PFSK-1 (cell line): Measurements from ENCODE around the gene CMC1.

Experiments
- FOXP2 ChIP-seq: optimal IDR thresholded peaks from 2 replicates; pipeline ENCODE3; 2011; ENCODE audit warnings: borderline replicate concordance, control low read depth, inconsistent platforms; ENCODE audit not compliant: insufficient read depth; ENCODE audit errors: extremely low read length, extremely low read depth
- POLR2AphosphoS5 ChIP-seq: IDR thresholded peaks from 2 replicates; pipeline ENCODE4 v1.6.1; 2012; ENCODE audit warnings: low read depth, mild to moderate bottlenecking, control low read depth, low read length, moderate library complexity
- REST ChIP-seq, 2 experiments: IDR thresholded peaks; 2 replicates each; pipeline versions ENCODE4 v1.6.1 to v1.8.0; 2011 to 2012; ENCODE audit warnings: low read depth in 2 of 2, low read length in 2 of 2, control low read depth in 1 of 2, inconsistent platforms in 1 of 2, mild to moderate bottlenecking in 1 of 2, moderate library complexity in 1 of 2; ENCODE audit not compliant: insufficient read depth in 1 of 2
- SIN3A ChIP-seq: IDR thresholded peaks from 2 replicates; pipeline ENCODE4 v1.6.1; 2012; ENCODE audit warnings: mild to moderate bottlenecking, low read length, moderate library complexity, borderline replicate concordance; ENCODE audit not compliant: insufficient read depth
- TAF1 ChIP-seq: IDR thresholded peaks from 2 replicates; pipeline ENCODE4 v1.6.1; 2012; ENCODE audit warnings: low read length, control low read depth, borderline replicate concordance; ENCODE audit not compliant: insufficient read depth

CMC1 gene

GRCh38 chr3:28228623-28229022 lies 12.8 kb upstream of the CMC1 start:
- no peak for TF ChIP-seq TAF1
- TF ChIP-seq REST (IDR thresholded peaks at IDR 0.05; ENCODE audit: insufficient read depth in 1 of 2, low read depth in 2 of 2, low read length in 2 of 2): no peak
- no peak for TF ChIP-seq SIN3A
- TF ChIP-seq FOXP2: no peak
- no peak for TF ChIP-seq POLR2AphosphoS5

DNA sequence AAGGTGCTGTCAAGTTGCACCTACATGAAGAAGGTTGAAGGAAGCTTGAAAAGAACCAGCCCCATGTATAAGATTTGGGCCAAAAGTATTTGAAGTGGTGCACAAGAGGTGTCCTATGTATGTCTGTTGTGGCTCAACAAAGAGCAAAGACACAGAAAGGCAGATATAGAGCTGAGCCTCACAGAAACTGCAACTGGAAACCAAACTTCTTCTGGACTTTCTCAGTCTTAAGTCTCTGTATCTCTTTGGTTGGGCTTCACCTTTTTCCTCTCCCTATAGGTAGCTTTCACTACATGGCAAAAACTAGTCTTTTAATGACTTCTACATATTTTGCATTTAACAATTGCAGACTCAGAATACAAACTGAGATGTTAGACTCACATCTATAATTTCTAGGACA lies 8.8 kb upstream of the CMC1 start:
- TF ChIP-seq TAF1 (no peak), FOXP2 (no peak), POLR2AphosphoS5 (no peak), SIN3A (no peak), REST (IDR thresholded peaks at IDR 0.05; ENCODE audit: insufficient read depth in 1 of 2, low read depth in 2 of 2, low read length in 2 of 2) (no peak)

DNA sequence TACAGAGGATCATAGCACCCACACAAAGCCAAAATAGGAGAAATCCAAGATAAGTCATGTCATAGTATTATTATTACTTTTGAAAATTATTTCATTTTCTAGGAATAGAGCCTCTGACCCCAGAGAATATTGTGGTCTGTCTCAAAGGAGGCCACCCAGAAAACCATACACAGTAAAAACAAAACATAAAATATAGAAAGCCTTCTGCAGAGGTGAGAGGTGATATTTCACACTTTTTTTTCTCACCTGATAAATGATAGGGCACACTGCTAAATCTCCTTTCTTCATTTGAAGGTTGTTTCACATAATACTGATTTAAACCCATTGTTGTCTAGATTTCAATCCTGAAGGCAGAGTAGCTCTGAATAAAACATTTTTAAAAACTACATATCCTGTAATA lies 7.0 kb upstream of the CMC1 start:
- TF ChIP-seq POLR2AphosphoS5: no peak
- no peak for TF ChIP-seq TAF1

DNA sequence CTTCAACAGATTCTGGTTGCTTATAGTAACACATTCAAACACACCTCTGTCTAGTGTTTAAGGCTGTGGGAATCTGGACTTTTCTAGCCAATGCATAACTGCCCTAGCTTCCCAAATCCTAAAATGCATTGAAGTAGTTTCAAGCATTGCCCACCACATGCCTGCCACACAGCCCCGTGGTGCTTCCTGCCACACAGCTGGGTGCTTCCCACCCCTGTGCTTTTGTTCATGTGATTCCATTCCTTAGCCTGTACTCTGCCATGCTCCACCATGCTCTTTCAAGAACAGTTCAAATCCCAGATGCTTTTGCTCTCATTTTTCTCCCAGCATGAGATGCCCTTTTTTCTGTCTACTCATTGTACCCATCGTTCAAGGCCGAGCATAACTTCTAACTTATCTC lies 2.3 kb upstream of the CMC1 start:
- TF ChIP-seq REST (IDR thresholded peaks at IDR 0.05; ENCODE audit: insufficient read depth in 1 of 2, low read depth in 2 of 2, low read length in 2 of 2) (no peak), SIN3A (no peak), FOXP2 (no peak), TAF1 (no peak), POLR2AphosphoS5 (no peak)

DNA sequence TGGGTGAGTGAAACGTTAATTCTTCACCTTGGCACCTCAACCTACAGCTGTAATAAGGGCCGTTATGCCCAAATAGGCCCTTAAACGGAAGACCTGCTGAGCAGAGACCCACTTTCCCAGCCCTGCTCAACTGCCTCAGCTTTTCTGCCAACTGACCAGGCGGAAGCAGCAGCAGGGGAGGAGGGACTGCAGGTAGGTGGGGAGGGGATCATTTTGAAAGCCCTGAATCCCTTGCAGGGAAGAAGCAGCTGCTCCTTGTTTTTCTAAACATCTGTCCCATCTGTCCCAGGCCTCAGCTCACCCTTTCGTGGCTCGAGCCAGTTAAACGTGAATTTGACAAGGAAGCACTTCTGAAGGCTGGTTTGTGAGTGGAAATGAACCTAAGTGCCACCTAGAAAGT lies 978 bp upstream of the CMC1 start:
- TF ChIP-seq SIN3A: no peak
- TF ChIP-seq TAF1: no peak
- TF ChIP-seq POLR2AphosphoS5: no peak
- TF ChIP-seq FOXP2: no peak
- no peak for TF ChIP-seq REST (IDR thresholded peaks at IDR 0.05; ENCODE audit: insufficient read depth in 1 of 2, low read depth in 2 of 2, low read length in 2 of 2)
